HG03175 (cell line): Measurements from ENCODE around the gene SLC9A9.

Experiments
- ATAC-seq: cut with Tn5 transposase; IDR thresholded peaks from one replicate; pipeline ENCODE4 v1.9.1; 2021; ENCODE audit warnings: mild to moderate bottlenecking, moderate library complexity; ENCODE audit not compliant: unreplicated experiment

The SLC9A9 gene

GRCh38 chr3:143573610-143574303, 274.5 kb downstream of the SLC9A9 start:
- ATAC-seq, result no peak

GRCh38 chr3:143571548-143571947, 276.7 kb downstream of the SLC9A9 start:
- ATAC-seq, result no peak

GRCh38 chr3:143567823-143568222, 280.4 kb downstream of the SLC9A9 start:
- no peak for ATAC-seq

GRCh38 chr3:143565951-143566350, 282.3 kb downstream of the SLC9A9 start:
- ATAC-seq, result no peak

- no peak for ATAC-seq
These were observed 284.5 kb downstream of the SLC9A9 start for GRCh38 chr3:143563786-143564185.

- no peak for ATAC-seq
These were observed 285.5 kb downstream of the SLC9A9 start for GRCh38 chr3:143562789-143563188.

GRCh38 chr3:143559296-143559695, 289.0 kb downstream of the SLC9A9 start:
- no peak for ATAC-seq

GRCh38 chr3:143552851-143553250, 295.4 kb downstream of the SLC9A9 start:
- ATAC-seq, result no peak

GRCh38 chr3:143551761-143552160, 296.5 kb downstream of the SLC9A9 start:
- ATAC-seq, result no peak

GRCh38 chr3:143548861-143549497, 299.3 kb downstream of the SLC9A9 start:
- ATAC-seq, result no peak

- no peak for ATAC-seq
These were observed 299.9 kb downstream of the SLC9A9 start for GRCh38 chr3:143548393-143548792.

GRCh38 chr3:143538577-143538981, 309.7 kb downstream of the SLC9A9 start:
- ATAC-seq, result no peak

GRCh38 chr3:143538061-143538460, 310.2 kb downstream of the SLC9A9 start:
- ATAC-seq, result no peak

GRCh38 chr3:143536817-143537535, 311.3 kb downstream of the SLC9A9 start:
- no peak for ATAC-seq

GRCh38 chr3:143535994-143536784, 312.1 kb downstream of the SLC9A9 start:
- ATAC-seq, result peak; percentile 99

GRCh38 chr3:143533391-143533790, 314.9 kb downstream of the SLC9A9 start:
- ATAC-seq, result no peak

- no peak for ATAC-seq
These were observed 316.2 kb downstream of the SLC9A9 start for GRCh38 chr3:143532091-143532490.

- ATAC-seq, result no peak
These were observed 317.2 kb downstream of the SLC9A9 start for GRCh38 chr3:143531101-143531500.

- ATAC-seq, result no peak
These were observed 318.5 kb downstream of the SLC9A9 start for GRCh38 chr3:143529798-143530197.

- peak; percentile 63 for ATAC-seq
These were observed 319.2 kb downstream of the SLC9A9 start for GRCh38 chr3:143529018-143529478.

GRCh38 chr3:143526011-143526545, 322.2 kb downstream of the SLC9A9 start:
- ATAC-seq, result no peak
